ENCODE results near the gene CLMP.
"Not testable (repeated sequence)": the region's sequence is repeated elsewhere in the genome, so short reads cannot be mapped to it uniquely, and the experiment has no call there.

Gene CLMP

GRCh38 chr11:123073343-123074057, 121.5 kb downstream of the CLMP start:
- no peak for DNase-seq

GRCh38 chr11:123072762-123073161, 122.3 kb downstream of the CLMP start:
- no peak for DNase-seq

- no peak for DNase-seq
Observed at GRCh38 chr11:123072332-123072761, 122.7 kb downstream of the CLMP start.

GRCh38 chr11:123069908-123070821, 124.9 kb downstream of the CLMP start:
- DNase-seq: no peak

- DNase-seq: no peak
Observed at GRCh38 chr11:123065621-123066020, 129.4 kb downstream of the CLMP start.

- no peak for DNase-seq
Observed at GRCh38 chr11:123063826-123064657, 131.0 kb downstream of the CLMP start.

GRCh38 chr11:123062892-123063825, 131.9 kb downstream of the CLMP start:
- no peak for DNase-seq

GRCh38 chr11:123062158-123062891, 132.7 kb downstream of the CLMP start:
- DNase-seq: peak; percentile 100

GRCh38 chr11:123061403-123062157, 133.5 kb downstream of the CLMP start, which contains the start of gene HSPA8:
Gene HSPA8 (minus strand): TSS chr11:123062136. CDS start chr11:123061324, 812 bp downstream.
- DNase-seq: peak; percentile 42

GRCh38 chr11:123060277-123061000, 134.6 kb downstream of the CLMP start:
- DNase-seq: no peak

- not testable (repeated sequence) for DNase-seq
Observed at GRCh38 chr11:123059041-123059920, 135.8 kb downstream of the CLMP start.

GRCh38 chr11:123057661-123058305, 137.3 kb downstream of the CLMP start:
- no peak for DNase-seq

- no peak for DNase-seq
Observed at GRCh38 chr11:123056835-123057491, 138.1 kb downstream of the CLMP start.

GRCh38 chr11:123055191-123055901, 139.7 kb downstream of the CLMP start:
- DNase-seq: no peak

GRCh38 chr11:123054301-123055065, 140.6 kb downstream of the CLMP start:
- DNase-seq: no peak
